HG03520 (cell line): ENCODE data around the gene TRERF1.
"Not testable (repeated sequence)": the region's sequence is repeated elsewhere in the genome, so short reads cannot be mapped to it uniquely, and the experiment has no call there.

ENCODE experiments used
- ATAC-seq: cut with Tn5 transposase; IDR thresholded peaks from one replicate; pipeline ENCODE4 v1.9.1; 2021; ENCODE audit warnings: mild to moderate bottlenecking, moderate library complexity; ENCODE audit not compliant: unreplicated experiment

The TRERF1 gene

GRCh38 chr6:42204768-42205282 lies 246.9 kb downstream of the TRERF1 start:
- ATAC-seq, result no peak

DNA sequence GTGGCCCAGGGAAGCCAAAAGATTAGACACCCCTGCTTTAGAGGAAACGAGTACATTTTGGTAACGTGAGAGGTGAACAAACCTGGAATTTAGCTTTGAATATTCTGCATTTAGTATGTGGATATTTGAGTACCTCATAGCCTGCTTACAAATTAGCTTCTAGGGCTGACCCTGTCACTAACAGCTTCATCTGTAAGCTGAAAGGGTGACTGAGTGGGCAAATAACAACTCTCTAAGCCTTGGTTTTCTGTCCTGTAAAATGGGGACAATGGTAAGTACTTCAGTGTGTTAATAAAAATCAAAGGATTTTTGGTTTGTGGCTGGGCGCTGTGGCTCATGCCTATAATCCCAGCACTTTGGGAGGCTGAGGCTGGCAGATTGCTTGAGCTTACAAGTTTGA lies 248.5 kb downstream of the TRERF1 start:
- ATAC-seq, result no peak

- ATAC-seq, result not testable (repeated sequence)
Measured at GRCh38 chr6:42202131-42202915, 249.4 kb downstream of the TRERF1 start.

DNA sequence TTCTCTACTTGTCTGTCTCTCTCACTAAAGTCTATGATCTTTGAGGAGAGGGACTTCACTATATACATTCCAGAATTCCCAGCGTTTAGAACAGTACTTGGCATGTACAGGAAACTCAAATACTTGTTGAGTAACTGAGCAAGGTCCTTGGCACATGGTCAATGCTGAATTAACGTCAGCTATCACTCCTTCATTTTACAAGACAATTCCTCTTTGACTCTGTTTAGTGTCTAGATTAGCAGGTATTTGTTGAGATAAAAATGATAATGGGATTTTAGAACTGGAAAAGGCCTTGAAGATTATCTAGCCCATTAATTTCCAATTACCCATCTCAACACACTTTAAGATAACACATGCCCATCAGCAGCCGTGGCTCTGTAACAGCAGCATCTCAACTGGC lies 250.3 kb downstream of the TRERF1 start:
- no peak for ATAC-seq

GRCh38 chr6:42200035-42200434 lies 251.7 kb downstream of the TRERF1 start:
- ATAC-seq, result no peak

DNA sequence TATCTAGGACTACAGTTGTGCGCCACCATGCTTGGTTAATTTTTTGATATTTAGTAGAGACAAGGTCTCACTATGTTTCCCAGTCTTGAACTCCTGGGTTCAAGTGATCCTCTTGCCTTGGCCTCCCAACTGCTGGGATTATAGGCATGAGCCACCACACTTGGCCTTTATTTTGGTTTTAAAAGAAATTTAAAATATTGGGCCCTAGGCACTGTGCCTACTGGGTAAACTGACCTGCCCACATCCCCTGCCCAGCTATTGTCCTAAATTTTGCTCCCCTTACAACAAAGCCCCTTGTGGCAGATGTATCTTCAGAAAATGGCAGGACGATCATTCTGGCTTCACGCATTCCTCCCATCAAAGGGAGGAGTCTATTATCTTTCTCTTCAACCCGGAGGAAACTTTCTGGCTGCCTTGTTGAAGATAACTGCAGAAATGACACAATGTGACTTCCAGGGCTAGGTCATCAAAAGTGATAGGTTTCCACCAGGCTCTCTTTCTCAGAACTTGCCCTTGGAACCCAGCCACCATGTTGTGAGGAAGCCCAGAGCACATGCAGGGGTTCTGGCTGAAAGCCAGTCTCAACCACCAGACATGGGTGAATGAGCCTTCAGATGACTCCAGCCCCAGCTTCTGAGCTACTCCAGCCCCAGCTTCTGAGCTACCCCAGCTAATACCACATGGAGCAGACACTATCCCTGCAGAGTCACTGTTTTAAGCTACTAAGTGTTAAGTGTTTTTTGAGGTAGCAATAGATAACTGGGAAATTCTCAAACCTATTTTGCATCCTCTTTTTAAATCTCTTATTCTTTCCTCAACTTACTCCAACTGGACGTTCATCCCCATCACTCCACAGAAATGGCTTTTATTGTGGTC lies 252.4 kb downstream of the TRERF1 start:
- no peak for ATAC-seq

DNA sequence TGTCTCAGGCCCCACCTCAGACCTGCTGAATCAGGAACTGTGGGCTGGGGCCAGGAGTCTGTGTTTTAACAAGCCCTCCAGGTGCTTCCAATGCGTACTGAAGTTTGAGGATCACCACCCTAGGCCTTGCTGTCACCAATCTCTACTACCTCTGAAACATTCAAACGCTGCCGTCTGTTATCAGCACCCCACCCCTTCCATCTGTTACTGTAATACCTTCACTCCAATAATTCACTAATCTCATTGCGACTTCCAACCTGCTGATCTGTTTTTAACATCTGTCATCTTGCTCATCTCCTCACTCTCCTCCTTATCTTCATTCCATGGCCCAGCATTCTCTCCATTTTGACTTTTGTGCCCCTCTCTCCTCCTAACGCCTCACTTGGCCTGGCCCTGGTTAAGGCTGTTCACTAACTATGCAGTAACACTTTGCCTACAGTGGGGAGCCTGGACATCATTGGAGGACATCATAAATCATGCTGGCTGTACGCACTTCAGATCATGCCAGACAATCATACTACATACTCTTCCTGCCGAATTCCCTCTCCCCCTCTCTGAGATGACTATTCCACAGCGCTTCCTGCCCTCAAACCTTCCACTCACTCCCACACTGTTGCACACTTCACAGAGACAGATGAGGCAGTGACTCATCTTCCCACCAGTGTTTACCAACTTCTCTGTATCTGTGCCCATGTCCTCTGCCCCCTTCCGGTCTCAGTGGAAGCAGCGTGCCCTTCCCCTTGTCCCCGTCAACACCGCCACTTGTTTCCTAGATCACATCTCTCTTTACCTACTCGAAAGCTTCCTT lies 254.0 kb downstream of the TRERF1 start:
- no peak for ATAC-seq

- ATAC-seq, result no peak
Measured at GRCh38 chr6:42195415-42195814, 256.3 kb downstream of the TRERF1 start.

DNA sequence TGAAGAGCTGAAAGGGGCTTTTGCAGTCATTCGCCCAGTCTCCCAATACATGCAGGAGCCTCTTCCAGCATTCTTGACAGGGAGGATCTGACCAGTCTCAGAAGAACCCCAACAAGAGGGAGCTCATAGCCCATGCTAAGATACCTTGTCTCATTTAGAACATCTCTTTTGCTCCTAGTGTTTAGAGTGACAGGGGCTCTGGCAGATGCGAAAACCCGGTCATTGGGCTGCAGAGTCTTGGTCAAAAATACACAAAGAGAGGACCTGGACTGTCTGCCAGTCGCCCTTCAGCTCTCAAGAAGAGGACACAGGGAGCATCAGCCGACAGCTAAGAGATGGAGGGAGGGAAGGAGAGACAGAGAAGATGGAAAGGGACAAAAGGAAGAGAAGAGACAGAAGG lies 257.7 kb downstream of the TRERF1 start:
- no peak for ATAC-seq

DNA sequence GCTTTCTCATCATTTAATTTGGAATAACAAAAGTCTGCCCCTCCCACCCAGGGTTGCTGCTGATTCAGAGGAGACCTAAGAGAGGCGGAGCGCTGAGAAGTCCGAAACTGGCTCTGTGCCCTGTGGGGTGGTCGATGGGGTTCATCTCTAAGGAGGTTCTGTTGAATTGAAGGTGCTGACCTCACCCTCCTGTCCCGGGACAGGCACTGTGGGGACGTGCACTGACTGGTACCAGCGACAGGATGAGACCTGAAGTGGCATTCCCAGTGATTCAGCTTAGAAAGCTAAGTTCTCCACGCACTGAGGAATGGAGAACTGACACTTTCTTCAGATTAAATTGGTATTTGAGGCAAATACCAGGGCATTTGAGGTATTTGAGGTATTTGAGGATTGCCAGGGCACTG lies 258.2 kb downstream of the TRERF1 start:
- ATAC-seq, result no peak

- not testable (repeated sequence) for ATAC-seq
Measured at GRCh38 chr6:42192385-42192784, 259.3 kb downstream of the TRERF1 start.

DNA sequence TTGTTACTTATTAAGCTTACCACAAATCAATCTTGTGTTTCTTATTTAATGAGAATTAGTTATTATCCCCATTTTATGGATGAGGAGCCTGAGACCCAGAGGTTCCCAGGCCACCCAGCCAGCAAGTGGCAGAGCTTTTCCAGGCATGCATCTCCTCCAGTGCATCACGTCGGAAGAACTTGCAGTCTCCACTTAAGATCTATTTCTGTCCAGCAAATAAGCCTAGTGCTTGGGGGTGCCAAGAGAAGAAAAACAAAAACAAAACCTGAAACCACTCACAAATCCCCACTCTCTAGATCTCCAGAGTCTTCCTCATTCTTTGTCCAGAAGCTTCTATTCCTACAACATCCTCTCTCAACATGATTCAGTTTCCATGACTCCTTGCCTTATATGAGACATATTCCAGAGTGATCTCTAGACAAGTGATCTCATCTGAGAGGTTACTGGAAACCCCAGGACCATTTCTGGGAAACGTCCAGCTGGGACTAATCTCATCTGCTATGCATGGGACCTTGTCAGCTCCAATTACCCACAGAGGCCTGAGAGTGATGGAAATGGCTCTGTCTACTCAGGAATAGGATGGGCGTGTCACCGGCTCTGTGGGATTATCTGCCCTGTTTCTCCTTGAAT lies 261.1 kb downstream of the TRERF1 start:
- ATAC-seq, result no peak

DNA sequence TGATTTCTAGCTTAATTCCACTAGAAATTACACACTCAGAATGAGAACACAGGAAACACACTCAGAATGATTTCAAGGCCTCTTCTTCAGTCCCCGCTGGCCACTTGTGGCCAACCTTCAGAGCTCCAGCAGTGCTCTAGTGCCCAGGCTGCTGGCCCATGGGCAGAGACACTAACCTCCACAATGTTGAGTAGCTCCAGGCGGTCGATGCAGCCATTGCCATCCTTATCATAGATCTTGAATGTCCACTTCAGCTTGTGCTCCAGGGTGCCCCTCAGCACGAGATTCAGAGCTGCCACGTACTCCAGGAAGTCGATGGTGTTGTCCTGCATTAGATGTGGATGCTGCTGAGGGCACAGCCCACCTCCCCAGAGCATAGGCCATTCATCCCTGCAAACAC lies 263.3 kb downstream of the TRERF1 start:
- no peak for ATAC-seq

DNA sequence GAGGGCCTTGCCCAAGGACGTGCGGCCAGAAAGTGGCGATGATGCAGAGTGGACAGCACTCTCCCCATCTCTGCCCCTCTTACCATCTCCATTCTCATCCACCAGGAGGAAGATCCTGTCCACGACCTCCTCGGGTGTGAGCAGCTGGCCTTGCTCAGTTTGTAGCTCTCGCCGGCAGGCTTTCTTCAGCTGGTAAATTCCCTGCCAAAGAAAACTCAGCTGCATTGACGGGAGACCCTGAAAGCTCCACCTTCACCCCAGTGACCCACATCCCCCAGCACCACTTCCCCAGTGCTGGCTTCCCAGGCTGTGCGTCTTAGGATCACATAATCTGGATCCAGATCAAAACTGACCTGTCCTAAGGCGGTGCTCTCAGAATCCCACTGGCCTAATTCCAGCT lies 266.1 kb downstream of the TRERF1 start:
- ATAC-seq, result no peak

GRCh38 chr6:42184475-42184874 lies 267.3 kb downstream of the TRERF1 start:
- ATAC-seq, result no peak

DNA sequence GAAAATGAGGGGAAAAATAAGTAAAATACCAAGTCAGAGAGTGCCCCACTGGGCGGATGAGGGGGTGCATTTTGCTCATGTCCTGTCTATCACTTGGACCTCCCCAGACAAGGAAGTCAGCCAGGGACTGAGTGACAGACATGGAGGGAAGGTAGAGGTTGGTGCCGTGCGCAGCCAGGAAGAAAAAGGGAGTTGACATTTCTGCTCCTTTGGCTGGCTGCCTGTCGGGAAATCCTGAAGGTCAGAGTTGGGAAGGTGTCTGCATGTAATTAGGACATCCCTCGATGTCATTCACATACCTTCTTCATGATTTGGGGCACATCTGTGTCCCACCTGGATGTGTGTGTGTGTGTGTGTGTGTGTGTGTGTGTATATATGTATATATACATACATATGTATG lies 269.6 kb downstream of the TRERF1 start:
- no peak for ATAC-seq

GRCh38 chr6:42179945-42180313 lies 271.8 kb downstream of the TRERF1 start:
- no peak for ATAC-seq

GRCh38 chr6:42179261-42179944 lies 272.3 kb downstream of the TRERF1 start:
- ATAC-seq, result no peak

- no peak for ATAC-seq
Measured at GRCh38 chr6:42177514-42178364, 274.0 kb downstream of the TRERF1 start.
